IMR-90 (cell line): ENCODE data around the gene CTNND2. TPM values are rescaled to one million over a fixed set of nuclear protein-coding genes. Genes with fewer than 3 reads are reported as not detected.

ENCODE experiments used
- ATAC-seq: fragments of 200-7000 bp; cut with Tn5 transposase; 2 replicates; pipeline ENCODE4 v1.9.1; 2020; ENCODE audit warnings: low read depth, mild to moderate bottlenecking, moderate library complexity
- BruUV-seq: library from RNA; stranded (reverse); fragments of 400-500 nt; replicated peaks from 2 replicates; lab custom pipeline; 2021; lab: Mats Ljungman, UMichigan
- CTCF ChIA-PET: fragments of 300-600 bp; formaldehyde crosslinking; extraction: SDS; loops from one replicate; lab custom pipeline; 2021; ENCODE audit warnings: antibody characterized with exemption; lab: Yijun Ruan, JAX
- POLR2A ChIA-PET: fragments of 300-600 bp; sonication (Branson Sonifier 250); formaldehyde crosslinking; loops from one replicate; lab custom pipeline; 2022; ENCODE audit warnings: antibody characterized with exemption; ENCODE audit not compliant: unreplicated experiment; lab: Charles Lee
- DNase-seq: peaks from one replicate; pipeline ENCODE4 v3.0.0; 2013
- H2AFZ ChIP-seq: replicated peaks from 2 replicates; pipeline ENCODE3; 2013; ENCODE audit warnings: low read length, mild to moderate bottlenecking; ENCODE audit not compliant: poor library complexity
- H2AK5ac ChIP-seq: 2 replicates; pipeline ENCODE4 v1.6.1; 2013; ENCODE audit warnings: low read depth, low read length, inconsistent platforms
- H2AK9ac ChIP-seq: replicated peaks from 2 replicates; pipeline ENCODE3; 2013; ENCODE audit warnings: mild to moderate bottlenecking, low read depth, low read length, moderate library complexity; ENCODE audit not compliant: poor library complexity
- H2BK120ac ChIP-seq: 2 replicates; pipeline ENCODE4 v1.6.1; 2013; ENCODE audit warnings: low read depth, low read length, inconsistent platforms
- H2BK15ac ChIP-seq: 3 replicates; pipeline ENCODE4 v1.6.1; 2013; ENCODE audit warnings: low read depth, low read length, inconsistent platforms
- H2BK20ac ChIP-seq: 2 replicates; pipeline ENCODE4 v1.6.1; 2013; ENCODE audit warnings: low read depth, mild to moderate bottlenecking, inconsistent platforms, low read length, moderate library complexity
- H2BK5ac ChIP-seq: 2 replicates; pipeline ENCODE4 v1.6.1; 2013; ENCODE audit warnings: mild to moderate bottlenecking, low read depth, low read length, inconsistent platforms; ENCODE audit not compliant: poor library complexity, severe bottlenecking
- H3K14ac ChIP-seq: replicated peaks from 2 replicates; pipeline ENCODE4 v1.6.1; 2013; ENCODE audit warnings: low read depth, low read length, inconsistent platforms
- H3K18ac ChIP-seq: 2 replicates; pipeline ENCODE4 v1.6.1; 2013; ENCODE audit warnings: low read depth, low read length, control low read depth
- H3K23ac ChIP-seq: 2 replicates; pipeline ENCODE4 v1.6.1; 2013; ENCODE audit warnings: low read depth, low read length, inconsistent platforms
- H3K27ac ChIP-seq: 2 replicates; pipeline ENCODE4 v1.5.1; 2013; ENCODE audit warnings: mild to moderate bottlenecking, control low read depth, low read length; ENCODE audit not compliant: insufficient read depth
- H3K27me3 ChIP-seq: 2 replicates; pipeline ENCODE4 v1.6.1; 2013; ENCODE audit warnings: low read length; ENCODE audit not compliant: control insufficient read depth, insufficient read depth
- H3K36me3 ChIP-seq: 2 replicates; pipeline ENCODE4 v1.6.1; 2013; ENCODE audit warnings: low read length, mixed read lengths; ENCODE audit not compliant: control insufficient read depth, insufficient read depth
- H3K4ac ChIP-seq: 2 replicates; pipeline ENCODE4 v1.6.1; 2013; ENCODE audit warnings: low read depth, low read length, inconsistent platforms
- H3K4me1 ChIP-seq: 2 replicates; pipeline ENCODE4 v1.6.1; 2013; ENCODE audit warnings: low read length, mixed read lengths; ENCODE audit not compliant: control insufficient read depth, insufficient read depth
- H3K4me2 ChIP-seq: 2 replicates; pipeline ENCODE4 v1.6.1; 2013; ENCODE audit warnings: low read depth, mild to moderate bottlenecking, control low read depth, low read length, moderate library complexity
- H3K4me3 ChIP-seq: 2 replicates; pipeline ENCODE4 v1.5.1; 2013; ENCODE audit warnings: low read depth, mild to moderate bottlenecking, control low read depth, low read length, moderate library complexity; ENCODE audit not compliant: insufficient read depth
- H3K56ac ChIP-seq: 2 replicates; pipeline ENCODE4 v1.6.1; 2013; ENCODE audit warnings: low read length, inconsistent platforms; ENCODE audit not compliant: insufficient read depth; ENCODE audit errors: extremely low read depth
- H3K79me1 ChIP-seq, 2 experiments: 2 replicates each; pipeline ENCODE4 v1.6.1; 2013; ENCODE audit warnings: low read length in 2 of 2, inconsistent platforms in 1 of 2, low read depth in 1 of 2
- H3K9ac ChIP-seq: 2 replicates; pipeline ENCODE4 v1.6.1; 2013; ENCODE audit warnings: low read depth, low read length, control low read depth
- H3K9me1 ChIP-seq: 2 replicates; pipeline ENCODE4 v1.6.1; 2013; ENCODE audit warnings: low read length, inconsistent platforms; ENCODE audit not compliant: insufficient read depth
- H3K9me3 ChIP-seq: 2 replicates; pipeline ENCODE4 v1.6.1; 2013; ENCODE audit warnings: low read length; ENCODE audit not compliant: control insufficient read depth, insufficient read depth
- H4K20me1 ChIP-seq: 2 replicates; pipeline ENCODE4 v1.6.1; 2013; ENCODE audit warnings: low read length, inconsistent platforms; ENCODE audit not compliant: insufficient read depth
- H4K5ac ChIP-seq: 2 replicates; pipeline ENCODE4 v1.6.1; 2013; ENCODE audit warnings: mild to moderate bottlenecking, low read depth, low read length, control low read depth
- H4K8ac ChIP-seq, 2 experiments: 2 replicates each; pipeline ENCODE4 v1.6.1; 2013; ENCODE audit warnings: low read depth in 2 of 2, low read length in 2 of 2, control low read depth in 1 of 2, inconsistent platforms in 1 of 2
- H4K91ac ChIP-seq: 2 replicates; pipeline ENCODE4 v1.6.1; 2013; ENCODE audit warnings: low read depth, low read length, inconsistent platforms; ENCODE audit not compliant: insufficient read depth
- CEBPB ChIP-seq: IDR thresholded peaks from 2 replicates; pipeline ENCODE4 v1.6.1; 2012; ENCODE audit warnings: low read depth, low read length, improper control_type of control experiment
- MAFK ChIP-seq: IDR thresholded peaks from 2 replicates; pipeline ENCODE4 v1.6.1; 2012; ENCODE audit warnings: low read depth, low read length, improper control_type of control experiment
- POLR2A ChIP-seq: IDR thresholded peaks from 2 replicates; pipeline ENCODE4 v1.6.1; 2012; ENCODE audit warnings: mild to moderate bottlenecking, low read depth, low read length
- RFX5 ChIP-seq: IDR thresholded peaks from 2 replicates; pipeline ENCODE4 v1.8.0; 2012; ENCODE audit warnings: low read depth, mild to moderate bottlenecking, low read length, moderate library complexity
- WGBS, 2 experiments: methylation state at CpG; one replicate each; pipeline versions ENCODE4 v1.1.5 to v1.1.7; 2013; ENCODE audit warnings: missing lambda C conversion rate in 2 of 2; ENCODE audit not compliant: insufficient read length in 1 of 2; ENCODE audit errors: extremely low coverage in 2 of 2; 5-methylcytosine and 5-hydroxymethylcytosine counted together
- dilution Hi-C: fragments of 300-500 bp; cut with HindIII; formaldehyde crosslinking; loops from one replicate; pipeline ENCODE4 v1.14.3; 2018; ENCODE audit warnings: low sequenced_read_pairs; ENCODE audit not compliant: unreplicated experiment
- in situ Hi-C: fragments of 300-500 bp; cut with MboI; formaldehyde crosslinking; loops from 3 replicates; pipeline ENCODE4 v1.14.3; 2019; ENCODE audit warnings: low sequenced_read_pairs, inconsistent platforms, mixed read lengths
- intact Hi-C: fragments of 100-400 bp; cut with micrococcal nuclease; formaldehyde crosslinking; loops from 2 replicates; pipeline ENCODE4 v1.10.0; 2022
- polyA plus RNA-seq, 3 experiments: library from polyadenylated mRNA; depleted of rRNA; stranded (reverse); fragments of >200 nt; gene quantifications; 2 replicates each; pipeline ENCODE4 v1.2.3, GENCODE V29; 2012; ENCODE audit warnings: low replicate concordance in 1 of 3
- total RNA-seq: library from RNA; depleted of rRNA; stranded (reverse); fragments of >200 nt; gene quantifications from 2 replicates; pipeline ENCODE4 v1.2.3, GENCODE V29; 2012

The CTNND2 gene
- total and polyA plus RNA-seq, 2 of the 4 experiments (the other 2 are of a cell fraction), result not detected

DNA sequence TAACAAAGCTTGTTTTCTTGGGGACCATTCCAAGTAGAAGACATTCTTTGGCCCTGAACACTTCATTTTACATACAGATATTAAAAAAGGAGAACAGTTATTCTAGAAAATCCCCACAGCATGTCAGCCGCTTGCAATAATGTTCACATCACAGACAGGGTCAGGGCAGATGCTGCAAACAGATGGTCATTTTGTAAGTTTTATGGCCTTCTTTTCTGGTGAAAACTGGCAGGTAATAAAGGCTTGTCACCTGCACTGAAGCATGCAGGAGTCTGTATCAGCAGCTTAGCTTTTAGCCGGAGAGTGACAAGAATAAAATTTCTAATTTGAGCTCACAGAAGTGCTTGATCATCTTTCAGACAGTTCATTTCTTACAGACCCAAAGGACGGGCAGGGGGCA is 922.3 kb downstream of the CTNND2 start:
- H3K4me2 ChIP-seq, result no peak overlapping the region

More for the DNA sequence above, 922.3 kb downstream of the CTNND2 start:
- POLR2A ChIA-PET, result no interaction called here
- no peaks in the 10 kb centered on the region for H4K20me1 ChIP-seq
- no peaks in the 10 kb centered on the region for H3K9me1 ChIP-seq
- H3K4me3 ChIP-seq, result no peak overlapping the region
- H2AK5ac ChIP-seq, result no peak overlapping the region
- H3K27ac ChIP-seq, result no peak overlapping the region
- H2AFZ ChIP-seq, result no peak overlapping the region
- no peak overlapping the region for H2BK5ac ChIP-seq
- CTCF ChIA-PET, result no interaction called here
- no peak overlapping the region for H4K5ac ChIP-seq
- H4K8ac ChIP-seq, result no peak overlapping the region
- H4K91ac ChIP-seq, result no peak overlapping the region
- H3K79me1 ChIP-seq, result no peaks in the 10 kb centered on the region
- intact Hi-C loops, result loop anchor here (10.0 kb wide), 2 partner anchors 117 to 217 kb away; partner anchors contain the start of gene DAP
- TF ChIP-seq POLR2A (no peak), MAFK (no peak), CEBPB (no peak), RFX5 (no peak)
- in situ Hi-C loops, result no loop called here
- H2BK15ac ChIP-seq, result no peak overlapping the region
- peaks cover 7% of the 10 kb centered on the region for H3K27me3 ChIP-seq
- dilution Hi-C loops, result no loop called here
- no peak overlapping the region for H3K18ac ChIP-seq
- H3K9ac ChIP-seq, result no peak overlapping the region
- H3K9me3 ChIP-seq, result no peaks in the 10 kb centered on the region
- no peaks in the 10 kb centered on the region for H3K4me1 ChIP-seq
- no CpG with 5 or more reads among the region's 3 CpGs for WGBS, 2 experiments
- BruUV-seq, result no TSS peak
- DNase-seq (no peak), ATAC-seq (no peak)
- H2BK20ac ChIP-seq, result no peak overlapping the region
- H2AK9ac ChIP-seq, result no peak overlapping the region
- no peaks in the 10 kb centered on the region for H3K36me3 ChIP-seq
- H3K4ac ChIP-seq, result no peak overlapping the region
- no peak overlapping the region for H3K56ac ChIP-seq
- no peak overlapping the region for H3K14ac ChIP-seq
- no peak overlapping the region for H3K23ac ChIP-seq
- H2BK120ac ChIP-seq, result no peak overlapping the region
